HT-29 (cell line): Measurements from ENCODE around the gene SP140L. TPM values are rescaled to one million over a fixed set of nuclear protein-coding genes. Genes with fewer than 3 reads are reported as not detected.
"Not testable (repeated sequence)": the region's sequence is repeated elsewhere in the genome, so short reads cannot be mapped to it uniquely, and the experiment has no call there.

Experiments
- DNase-seq: peaks from one replicate; pipeline ENCODE4 v3.0.0-alpha.2; 2015; ENCODE audit warnings: low spot score
- total RNA-seq: library from RNA; depleted of rRNA; stranded (reverse); fragments of >200 nt; shearing (Covaris generic); gene quantifications from 2 replicates; pipeline ENCODE4 v1.2.3, GENCODE V29; 2014

SP140L gene
- total RNA-seq, 1 experiment from 2014 or later = 3.5 TPM

DNA sequence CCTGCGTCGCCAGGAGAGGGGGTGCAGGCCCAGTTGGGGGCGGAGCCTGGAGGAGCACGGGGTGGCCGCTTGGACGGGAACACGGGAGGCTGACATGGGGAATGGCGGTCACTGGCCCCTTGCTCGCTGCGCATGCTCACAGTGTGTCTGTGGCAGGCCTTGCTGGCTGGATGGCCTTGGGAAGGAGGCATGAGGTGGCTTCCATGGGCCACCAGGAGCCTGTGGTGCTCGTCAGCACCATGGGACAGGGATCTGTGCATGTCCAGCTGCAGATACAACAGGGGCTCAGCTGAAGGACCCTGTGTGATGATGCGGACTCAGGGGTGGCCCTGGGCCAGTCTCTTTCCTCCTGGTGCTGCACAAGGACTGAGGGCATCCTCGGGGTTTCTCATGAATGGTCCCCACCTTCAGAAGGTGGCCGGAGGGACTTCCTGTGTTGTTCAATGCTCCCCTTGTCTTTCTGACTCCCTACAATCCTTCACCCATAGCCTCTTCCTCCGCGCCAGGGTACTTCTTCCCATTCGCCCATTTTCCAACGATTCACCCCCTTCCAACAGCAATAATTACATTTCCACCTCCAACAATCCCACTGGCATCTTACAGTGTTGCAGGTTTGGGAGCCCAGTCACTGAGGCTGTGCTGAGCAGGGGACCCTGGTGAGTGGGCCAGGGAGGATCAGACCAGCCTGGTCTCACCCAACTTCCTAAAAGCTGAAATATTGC lies 3.4 kb upstream of the SP140L start:
- DNase-seq = no peak

GRCh38 chr2:230324503-230324902 lies 2.5 kb upstream of the SP140L start:
- no peak for DNase-seq

GRCh38 chr2:230325316-230326243 lies 1.4 kb upstream of the SP140L start:
- DNase-seq = no peak

- no peak for DNase-seq
These were observed 593 bp downstream of the SP140L start for GRCh38 chr2:230327418-230328154.

DNA sequence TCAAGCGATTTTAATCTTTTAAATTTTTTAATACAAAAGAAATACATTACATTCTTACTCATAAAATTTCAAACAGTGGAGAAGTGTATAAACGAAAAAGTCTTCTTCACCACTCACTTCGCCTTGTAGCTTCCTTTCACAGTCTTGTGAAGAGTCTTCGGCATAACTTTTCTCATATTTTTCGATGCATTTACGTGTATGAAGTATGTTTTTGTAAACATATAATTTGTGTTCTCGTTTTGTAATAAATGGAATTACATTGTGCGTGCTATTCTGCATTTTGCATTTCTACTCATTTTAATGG lies 1.1 kb downstream of the SP140L start:
- DNase-seq = no peak

- no peak for DNase-seq
These were observed 3.1 kb downstream of the SP140L start for GRCh38 chr2:230329946-230330605.

DNA sequence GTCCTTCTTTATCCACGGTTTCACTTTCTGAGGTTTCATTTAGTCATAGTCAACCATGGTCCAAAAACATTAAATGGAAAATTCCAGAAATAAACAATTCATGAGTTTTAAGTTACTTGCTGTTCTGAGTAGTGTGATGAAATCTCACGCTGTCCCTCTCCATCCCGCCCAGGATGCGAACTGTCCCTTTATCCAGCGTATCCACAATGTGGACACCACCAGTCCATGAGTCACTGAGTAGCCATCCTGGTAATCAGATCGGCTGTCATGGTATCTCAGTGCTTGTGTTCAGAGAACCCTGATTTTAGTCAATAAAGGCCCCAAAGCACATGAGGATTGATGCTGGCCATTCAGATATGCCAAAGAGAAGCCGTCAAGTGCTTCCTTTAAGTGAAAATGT lies 3.7 kb downstream of the SP140L start:
- DNase-seq = no peak

DNA sequence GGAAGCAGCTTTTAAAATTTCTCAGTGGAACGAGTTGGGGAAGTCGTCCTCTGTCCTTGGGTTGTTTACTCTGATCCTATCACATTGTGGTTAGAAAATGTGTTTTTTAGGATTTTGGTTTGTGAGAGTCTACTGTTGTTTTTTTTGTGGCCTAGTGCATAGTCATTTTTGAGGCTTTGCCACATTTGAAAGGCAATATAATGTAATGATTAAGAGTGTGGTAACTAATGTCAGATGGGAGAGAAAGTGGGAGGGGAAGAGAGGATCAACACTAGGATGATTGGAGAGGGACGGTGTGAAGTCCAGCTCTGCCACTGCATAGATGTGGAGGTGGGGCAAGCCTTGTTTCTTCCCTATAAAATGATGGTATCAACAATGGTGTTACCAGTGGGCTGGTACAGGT lies 8.5 kb downstream of the SP140L start:
- peak; percentile 74 for DNase-seq

DNA sequence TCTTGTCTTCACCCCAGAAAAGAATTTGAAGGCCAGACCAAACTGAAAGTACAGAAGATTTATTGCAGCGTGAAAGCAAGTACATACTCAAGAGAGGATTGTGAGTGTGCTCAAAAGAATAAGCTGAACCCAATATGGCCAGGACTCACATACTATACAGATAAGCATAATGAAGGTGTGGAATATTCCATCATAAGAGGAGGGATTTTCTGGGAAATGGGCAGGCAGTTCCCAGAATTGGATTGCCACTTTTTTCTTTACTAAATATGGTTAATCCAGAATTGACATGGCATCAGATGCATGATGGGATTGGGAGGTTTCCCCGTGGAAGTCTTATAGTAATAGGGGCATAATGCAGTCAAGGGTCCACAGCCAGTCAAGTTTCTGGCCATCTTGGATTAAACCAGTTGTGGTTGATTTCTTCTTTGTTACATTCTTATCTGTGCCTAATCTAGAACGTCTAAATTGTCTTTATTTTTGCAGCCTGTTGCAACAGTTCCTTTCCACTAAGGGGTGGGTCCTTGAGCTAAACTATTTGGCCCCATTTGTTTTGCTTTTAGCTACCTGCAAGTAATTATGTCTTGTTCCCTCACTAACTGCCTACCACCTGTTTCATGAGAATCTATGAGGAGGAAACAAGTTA lies 9.0 kb downstream of the SP140L start:
- DNase-seq = no peak

DNA sequence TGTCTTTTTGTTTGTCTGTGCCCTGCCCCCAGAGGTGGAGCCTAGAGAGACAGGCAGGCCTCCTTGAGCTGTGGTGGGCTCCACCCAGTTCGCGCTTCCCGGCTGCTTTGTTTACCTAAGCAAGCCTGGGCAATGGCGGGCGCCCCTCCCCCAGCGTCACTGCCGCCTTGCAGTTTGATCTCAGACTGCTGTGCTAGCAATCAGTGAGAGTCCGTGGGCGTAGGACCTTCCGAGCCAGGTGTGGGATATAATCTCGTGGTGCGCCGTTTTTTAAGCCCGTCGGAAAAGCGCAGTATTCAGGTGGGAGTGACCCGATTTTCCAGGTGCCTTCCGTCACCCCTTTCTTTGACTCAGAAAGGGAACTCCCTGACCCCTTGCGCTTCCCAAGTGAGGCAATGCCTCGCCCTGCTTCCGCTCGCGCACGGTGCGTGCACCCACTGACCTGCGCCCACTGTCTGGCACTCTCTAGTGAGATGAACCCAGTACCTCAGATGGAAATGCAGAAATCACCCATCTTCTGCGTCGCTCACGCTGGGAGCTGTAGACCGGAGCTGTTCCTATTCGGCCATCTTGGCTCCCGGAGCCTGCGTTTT lies 15.0 kb downstream of the SP140L start:
- not testable (repeated sequence) for DNase-seq

DNA sequence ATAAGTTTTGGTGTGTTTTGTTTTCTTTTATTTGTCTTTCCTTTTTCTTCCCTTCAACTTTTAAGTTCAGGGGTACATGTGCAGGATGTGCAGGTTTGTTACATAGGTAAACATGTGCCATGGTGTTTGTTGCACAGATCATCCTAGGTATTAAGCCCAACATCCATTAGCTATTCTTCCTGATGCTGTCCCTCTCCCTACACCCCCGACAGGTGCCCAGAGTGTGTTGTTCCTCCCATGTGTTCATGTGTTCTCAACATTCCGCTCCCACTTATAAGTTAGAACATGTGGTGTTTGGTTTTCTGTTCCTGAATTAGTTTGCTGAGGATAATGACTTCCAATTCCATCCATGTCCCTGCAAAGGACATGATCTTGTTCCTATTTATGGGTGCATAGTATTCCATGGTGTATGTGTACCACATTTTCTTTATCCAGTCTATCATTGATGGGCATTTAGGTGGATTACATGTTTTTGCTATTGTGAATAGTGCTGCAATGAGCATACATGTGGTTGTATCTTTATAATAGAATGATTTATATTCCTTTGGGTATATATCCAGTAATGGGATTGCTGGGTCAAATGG lies 16.1 kb downstream of the SP140L start:
- not testable (repeated sequence) for DNase-seq

- DNase-seq = no peak
These were observed 16.8 kb downstream of the SP140L start for GRCh38 chr2:230343747-230344146.

DNA sequence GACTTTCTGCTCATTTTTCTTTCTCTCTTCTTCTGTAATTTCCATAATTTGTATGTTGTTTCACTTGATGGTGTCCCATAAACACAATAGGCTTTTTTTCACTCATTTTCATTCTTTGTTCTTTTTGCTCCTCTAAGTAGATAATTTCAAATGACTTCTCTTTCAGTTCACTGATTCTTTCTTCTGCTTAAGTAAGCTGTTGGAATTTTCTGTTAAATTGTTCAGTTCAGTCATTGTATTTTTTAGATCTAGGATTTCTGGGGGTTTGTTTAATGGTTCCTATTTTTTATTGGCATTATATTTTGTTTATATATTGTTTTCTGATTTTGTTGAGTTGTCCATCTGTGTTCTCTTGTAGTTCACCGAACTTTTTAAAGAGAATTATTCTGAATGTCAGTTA lies 19.5 kb downstream of the SP140L start:
- DNase-seq = no peak

GRCh38 chr2:230346921-230347533 lies 20.0 kb downstream of the SP140L start:
- DNase-seq = no peak

GRCh38 chr2:230347659-230348305 lies 20.8 kb downstream of the SP140L start:
- DNase-seq = peak; percentile 54

- DNase-seq = no peak
These were observed 21.8 kb downstream of the SP140L start for GRCh38 chr2:230348787-230349186.

DNA sequence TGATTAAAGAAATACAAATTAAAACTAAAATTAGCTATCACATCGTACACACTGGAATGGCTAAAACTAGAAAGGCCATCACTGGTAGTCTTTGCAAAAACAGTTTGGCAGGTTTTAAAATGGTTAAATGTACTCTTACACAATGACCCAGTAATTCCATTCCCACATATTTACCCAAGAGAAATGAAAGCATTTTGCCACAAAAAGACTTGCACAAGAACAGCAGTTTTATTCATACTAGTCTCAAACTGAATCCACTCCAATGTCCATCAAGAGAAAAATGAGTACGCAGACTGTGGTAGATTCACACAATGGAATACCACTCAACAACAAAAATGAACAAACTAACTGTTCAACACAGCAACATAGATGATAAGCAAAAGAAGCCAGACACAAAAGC lies 29.1 kb downstream of the SP140L start:
- no peak for DNase-seq

DNA sequence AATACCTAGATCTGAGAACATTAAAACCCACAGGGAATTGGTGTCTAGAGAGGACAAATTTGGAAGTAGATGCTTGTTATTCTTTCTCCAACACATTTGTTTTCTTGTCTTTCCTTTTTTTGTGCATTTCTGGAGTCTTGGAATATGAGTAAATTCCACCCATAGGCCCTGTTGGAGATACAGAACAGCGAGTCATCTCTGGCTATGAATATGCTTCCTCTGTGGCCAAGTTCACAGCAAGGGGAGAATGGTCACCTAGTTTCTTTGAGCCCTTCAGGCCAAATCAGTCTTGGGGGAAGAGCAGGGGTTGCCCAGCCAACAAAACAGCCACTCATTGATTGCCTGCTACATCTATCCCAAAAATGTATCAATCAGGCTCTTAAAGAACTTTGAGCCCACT lies 31.3 kb downstream of the SP140L start:
- no peak for DNase-seq

DNA sequence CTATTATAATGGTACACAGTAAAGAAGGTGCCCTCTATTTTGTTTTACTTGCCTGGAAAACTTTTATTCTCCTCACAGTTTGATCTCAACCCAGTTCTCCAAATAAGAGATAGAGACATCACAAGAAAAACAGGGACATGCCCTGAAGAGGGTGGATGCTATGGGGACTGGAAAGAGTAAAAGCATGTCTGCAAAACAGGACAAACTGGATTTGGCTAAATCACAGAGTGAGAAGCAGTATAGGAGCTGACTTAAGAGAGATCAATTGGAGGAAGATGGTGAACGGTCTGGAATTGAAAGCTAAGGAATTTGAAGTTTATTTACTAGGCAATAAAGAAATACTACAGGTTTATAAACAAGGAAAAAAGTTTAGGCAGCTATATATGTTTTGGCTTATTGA lies 33.0 kb downstream of the SP140L start:
- DNase-seq = peak; percentile 41
